Keratinocyte (primary cell): Measurements from ENCODE around the gene RNF169. TPM values are rescaled to one million over a fixed set of nuclear protein-coding genes. Genes with fewer than 3 reads are reported as not detected.

ENCODE experiments used
- DNase-seq: peaks from one replicate; pipeline ENCODE4 v3.0.0-alpha.2; 2011; ENCODE audit warnings: low read depth, missing footprints, low spot score
- FAIRE-seq: peaks from 2 replicates; lab custom pipeline; 2011; peaks lifted over from hg19 to GRCh38; lab: Jason Lieb, UNC
- H2AFZ ChIP-seq: 2 replicates; pipeline ENCODE4 v1.6.0; 2012; ENCODE audit warnings: low read length, control low read depth, inconsistent platforms; ENCODE audit not compliant: control insufficient read depth
- H3K27ac ChIP-seq: 2 replicates; pipeline ENCODE4 v1.5.1; 2011; ENCODE audit warnings: low read length; ENCODE audit not compliant: control insufficient read depth, insufficient read depth
- H3K27me3 ChIP-seq: 3 replicates; pipeline ENCODE4 v1.6.0; 2011; ENCODE audit warnings: low read length; ENCODE audit not compliant: control insufficient read depth, insufficient read depth; ENCODE audit errors: extremely low read depth
- H3K36me3 ChIP-seq, 2 experiments: 2 replicates in 1 of 2; 3 replicates in 1 of 2; pipeline ENCODE4 v1.5.1; 2011; ENCODE audit warnings: low read length in 2 of 2, mild to moderate bottlenecking in 1 of 2; ENCODE audit not compliant: control insufficient read depth in 2 of 2, insufficient read depth in 2 of 2; ENCODE audit errors: extremely low read depth in 1 of 2
- H3K4me1 ChIP-seq: 3 replicates; pipeline ENCODE4 v1.5.1; 2011; ENCODE audit warnings: low read length; ENCODE audit not compliant: control insufficient read depth, insufficient read depth; ENCODE audit errors: extremely low read depth
- H3K4me2 ChIP-seq: 3 replicates; pipeline ENCODE4 v1.6.0; 2011; ENCODE audit warnings: low read depth, low read length; ENCODE audit not compliant: control insufficient read depth, insufficient read depth; ENCODE audit errors: extremely low read depth
- H3K4me3 ChIP-seq, 3 experiments: fragments of 200-600 bp in 1 of 3; sonication (generic) in 1 of 3; 2 replicates in 2 of 3; 3 replicates in 1 of 3; pipeline ENCODE4 v1.5.1; 2011 to 2016; ENCODE audit warnings: low read length in 3 of 3, mild to moderate bottlenecking in 3 of 3, control low read depth in 2 of 3, inconsistent platforms in 1 of 3, low read depth in 1 of 3, mixed read lengths in 1 of 3, mixed run types in 1 of 3, moderate library complexity in 1 of 3; ENCODE audit not compliant: control insufficient read depth in 2 of 3, insufficient read depth in 2 of 3; ENCODE audit errors: extremely low read depth in 1 of 3
- H3K79me2 ChIP-seq: 2 replicates; pipeline ENCODE4 v1.6.0; 2012; ENCODE audit warnings: low read length; ENCODE audit not compliant: control insufficient read depth, insufficient read depth
- H3K9ac ChIP-seq: 3 replicates; pipeline ENCODE4 v1.6.0; 2011; ENCODE audit warnings: low read length; ENCODE audit not compliant: control insufficient read depth, insufficient read depth; ENCODE audit errors: extremely low read depth
- H3K9me1 ChIP-seq: 3 replicates; pipeline ENCODE4 v1.6.0; 2011; ENCODE audit warnings: low read length; ENCODE audit not compliant: control insufficient read depth, insufficient read depth; ENCODE audit errors: extremely low read depth
- H3K9me3 ChIP-seq: 2 replicates; pipeline ENCODE4 v1.5.1; 2012; ENCODE audit warnings: low read depth, low read length; ENCODE audit not compliant: control insufficient read depth
- H4K20me1 ChIP-seq: 3 replicates; pipeline ENCODE4 v1.6.0; 2011; ENCODE audit warnings: low read length; ENCODE audit not compliant: control insufficient read depth, insufficient read depth; ENCODE audit errors: extremely low read depth
- EZH2 ChIP-seq: IDR thresholded peaks from one replicate; pipeline ENCODE4 v1.6.1; 2012; ENCODE audit warnings: inconsistent platforms, mild to moderate bottlenecking, low read length, moderate library complexity
- dilution Hi-C: fragments of 300-500 bp; cut with MboI; formaldehyde crosslinking; loops from one replicate; pipeline ENCODE4 v1.7.0; 2020; ENCODE audit warnings: low sequenced_read_pairs; ENCODE audit not compliant: extremely low pct_ligation_motif_present
- polyA plus RNA-seq, 5 experiments: library from polyadenylated mRNA; depleted of rRNA in 3 of 5; stranded (reverse) in 3 of 5; stranded (forward) in 1 of 5; unstranded in 1 of 5; fragments of >200 nt; gene quantifications; 1 replicate in 1 of 5; 2 replicates in 3 of 5; 3 replicates in 1 of 5; pipeline versions ENCODE4 v1.2.1 to v1.2.3, GENCODE V29; 2011 to 2012; ENCODE audit warnings: missing spikeins in 2 of 5, low read depth in 1 of 5, low replicate concordance in 1 of 5
- TF ChIP-seq, protein P1 (sequence below), 3 experiments: IDR thresholded peaks in 1 of 3; conservative IDR thresholded peaks in 1 of 3; optimal IDR thresholded peaks in 1 of 3; 2 replicates in 2 of 3; 3 replicates in 1 of 3; pipeline versions ENCODE3 to v1.5.1; 2011; ENCODE audit warnings: low read length in 3 of 3, mild to moderate bottlenecking in 3 of 3, moderate library complexity in 2 of 3, control low read depth in 1 of 3, inconsistent platforms in 1 of 3; ENCODE audit not compliant: insufficient read depth in 2 of 3; ENCODE audit errors: extremely low read depth in 1 of 3

RNF169 gene
- polyA plus RNA-seq, 1 donor (not counting 4 experiments of a cell fraction or from before 2014, with no cell fraction given), result 8.9 TPM

DNA sequence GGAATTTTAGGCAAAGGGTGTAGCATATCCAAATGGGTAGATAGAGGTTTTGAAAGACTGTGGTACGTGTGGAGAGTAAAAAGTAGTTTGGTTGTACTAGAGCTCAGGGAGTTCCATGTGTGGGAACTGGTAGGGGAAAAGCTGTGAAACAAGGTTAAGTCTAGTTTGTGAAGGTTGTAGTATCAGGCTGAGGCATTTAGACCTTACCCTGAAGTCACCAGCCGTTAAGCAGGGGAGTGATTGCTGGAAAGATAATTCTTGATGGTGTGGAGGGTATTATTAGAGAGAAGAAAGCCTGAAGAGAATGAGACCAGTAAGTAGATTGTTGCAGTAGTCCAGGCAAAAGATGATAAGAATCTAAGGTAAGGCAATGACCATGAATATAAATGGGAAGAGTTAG lies 68.0 kb downstream of the RNF169 start:
- dilution Hi-C loops, result no loop called here

DNA sequence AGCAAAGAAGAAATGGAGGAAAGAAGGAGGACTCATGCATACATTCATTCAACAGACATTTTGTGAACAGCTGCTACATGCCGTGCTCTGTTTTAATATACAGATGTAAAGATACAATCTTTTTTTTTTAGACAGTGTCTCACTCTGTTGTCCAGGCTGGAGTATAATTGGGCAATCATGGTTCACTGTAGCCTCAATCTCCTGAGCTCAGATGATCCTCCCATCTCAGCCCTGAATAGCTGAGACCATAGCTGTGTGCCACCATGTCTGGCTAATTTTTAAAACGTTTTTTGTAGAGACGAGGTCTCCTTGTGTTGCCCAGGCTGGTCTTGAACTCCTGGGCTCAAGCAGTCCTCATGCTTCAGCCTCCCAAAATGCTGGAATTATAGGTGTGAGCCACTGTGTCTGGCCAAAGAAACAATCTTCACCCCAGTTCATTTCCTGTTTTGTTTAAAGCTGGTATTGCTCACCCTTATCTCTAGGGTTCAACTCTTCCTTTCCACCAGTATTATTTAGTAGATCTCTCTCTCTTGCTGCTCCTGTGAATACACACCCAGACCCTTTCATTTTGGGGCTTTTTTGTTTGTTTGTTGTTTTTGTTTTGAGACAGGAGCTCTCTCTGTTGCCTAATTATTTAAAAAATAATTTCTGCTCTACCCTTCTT lies 69.8 kb downstream of the RNF169 start:
- Histone ChIP-seq H3K4me2 (no peak overlapping the region), H3K4me1 (peaks cover 11% of the 10 kb centered on the region), H3K27me3 (no peaks in the 10 kb centered on the region), H3K36me3 (peaks cover 2 to 10% of the 10 kb centered on the region in 2 experiments), H3K9me1 (no peaks in the 10 kb centered on the region), H3K27ac (no peak overlapping the region), H3K9me3 (no peaks in the 10 kb centered on the region), H3K79me2 (peaks cover 10% of the 10 kb centered on the region), H2AFZ (no peak overlapping the region), H3K9ac (no peak overlapping the region), H4K20me1 (no peaks in the 10 kb centered on the region), H3K4me3 (no peak overlapping the region)
- no peak for TF ChIP-seq EZH2
- TF ChIP-seq, protein P1, sequence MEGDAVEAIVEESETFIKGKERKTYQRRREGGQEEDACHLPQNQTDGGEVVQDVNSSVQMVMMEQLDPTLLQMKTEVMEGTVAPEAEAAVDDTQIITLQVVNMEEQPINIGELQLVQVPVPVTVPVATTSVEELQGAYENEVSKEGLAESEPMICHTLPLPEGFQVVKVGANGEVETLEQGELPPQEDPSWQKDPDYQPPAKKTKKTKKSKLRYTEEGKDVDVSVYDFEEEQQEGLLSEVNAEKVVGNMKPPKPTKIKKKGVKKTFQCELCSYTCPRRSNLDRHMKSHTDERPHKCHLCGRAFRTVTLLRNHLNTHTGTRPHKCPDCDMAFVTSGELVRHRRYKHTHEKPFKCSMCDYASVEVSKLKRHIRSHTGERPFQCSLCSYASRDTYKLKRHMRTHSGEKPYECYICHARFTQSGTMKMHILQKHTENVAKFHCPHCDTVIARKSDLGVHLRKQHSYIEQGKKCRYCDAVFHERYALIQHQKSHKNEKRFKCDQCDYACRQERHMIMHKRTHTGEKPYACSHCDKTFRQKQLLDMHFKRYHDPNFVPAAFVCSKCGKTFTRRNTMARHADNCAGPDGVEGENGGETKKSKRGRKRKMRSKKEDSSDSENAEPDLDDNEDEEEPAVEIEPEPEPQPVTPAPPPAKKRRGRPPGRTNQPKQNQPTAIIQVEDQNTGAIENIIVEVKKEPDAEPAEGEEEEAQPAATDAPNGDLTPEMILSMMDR (optimal IDR thresholded peaks at IDR 0.05 in 1 of 3, IDR thresholded peaks at IDR 0.05 in 1 of 3, conservative IDR thresholded peaks at IDR 0.05 in 1 of 3; ENCODE audit: extremely low read depth in 1 of 3, insufficient read depth in 2 of 3, low read length in 3 of 3), result no peak
- dilution Hi-C loops, result no loop called here
- DNase-seq, result no peak
- no peak for FAIRE-seq

More for the DNA sequence above, 68.0 kb downstream of the RNF169 start:
- DNase-seq (no peak), FAIRE-seq (no peak)
- Histone ChIP-seq H3K9me1 (no peaks in the 10 kb centered on the region), H3K4me3 (no peak overlapping the region), H3K27me3 (no peaks in the 10 kb centered on the region), H4K20me1 (no peaks in the 10 kb centered on the region), H2AFZ (no peak overlapping the region), H3K36me3 (peaks cover 2 to 4% of the 10 kb centered on the region in 2 experiments), H3K79me2 (peaks cover 1% of the 10 kb centered on the region), H3K9me3 (no peaks in the 10 kb centered on the region), H3K4me2 (no peak overlapping the region), H3K27ac (no peak overlapping the region), H3K4me1 (peaks cover 11% of the 10 kb centered on the region), H3K9ac (no peak overlapping the region)
- TF ChIP-seq, protein P1 (optimal IDR thresholded peaks at IDR 0.05 in 1 of 3, IDR thresholded peaks at IDR 0.05 in 1 of 3, conservative IDR thresholded peaks at IDR 0.05 in 1 of 3; ENCODE audit: extremely low read depth in 1 of 3, insufficient read depth in 2 of 3, low read length in 3 of 3), result no peak
- no peak for TF ChIP-seq EZH2
